HepG2 (cell line): ENCODE measurements around the gene SRSF1. TPM values are rescaled to one million over a fixed set of nuclear protein-coding genes. Genes with fewer than 3 reads are reported as not detected.

Experiments
- HCFC1 ChIP-seq: fragments of 150-350 bp; IDR thresholded peaks from 2 replicates; pipeline ENCODE4 v1.6.1; 2014; ENCODE audit warnings: low read depth, low read length
- HNF4A ChIP-seq: sonication (generic); formaldehyde crosslinking; IDR thresholded peaks from 2 replicates; pipeline ENCODE4 v1.4.0; 2020; ENCODE audit warnings: missing genetic modification reagents
- HNRNPUL1 ChIP-seq: fragments of 200-400 bp; formaldehyde crosslinking; IDR thresholded peaks from 2 replicates; pipeline ENCODE4 v1.6.1; 2017; ENCODE audit warnings: low read depth, mild to moderate bottlenecking, low read length, moderate library complexity
- JUNB ChIP-seq: sonication (generic); formaldehyde crosslinking; IDR thresholded peaks from 2 replicates; pipeline ENCODE4 v1.8.0; 2022; ENCODE audit warnings: missing genetic modification reagents, mild to moderate bottlenecking, borderline replicate concordance
- MIER3 ChIP-seq: IDR thresholded peaks from 2 replicates; pipeline ENCODE4 v1.6.1; 2016; ENCODE audit warnings: missing compliant biosample characterization, borderline replicate concordance
- MTA1 ChIP-seq: sonication (generic); formaldehyde crosslinking; IDR thresholded peaks from 2 replicates; pipeline ENCODE4 v1.4.0; 2020; ENCODE audit warnings: missing genetic modification reagents, mild to moderate bottlenecking, borderline replicate concordance
- NFE2L2 ChIP-seq: fragments of 150-350 bp; IDR thresholded peaks from 2 replicates; pipeline ENCODE4 v1.6.1; 2014; ENCODE audit warnings: low read length
- SMARCE1 ChIP-seq: fragments of 450-650 bp; IDR thresholded peaks from 2 replicates; pipeline ENCODE4 v1.6.1; 2017; ENCODE audit warnings: borderline replicate concordance
- ZNF317 ChIP-seq: sonication (generic); formaldehyde crosslinking; IDR thresholded peaks from 2 replicates; pipeline ENCODE4 v1.5.0; 2020; ENCODE audit warnings: mild to moderate bottlenecking, missing genetic modification reagents
- ZNF446 ChIP-seq: sonication (generic); formaldehyde crosslinking; IDR thresholded peaks from 2 replicates; pipeline ENCODE4 v1.5.0; 2020; ENCODE audit warnings: mild to moderate bottlenecking, missing genetic modification reagents
- ZNF605 ChIP-seq: sonication (generic); formaldehyde crosslinking; IDR thresholded peaks from 2 replicates; pipeline ENCODE4 v1.8.0; 2022; ENCODE audit warnings: mild to moderate bottlenecking, missing genetic modification reagents
- ZNF652 ChIP-seq: IDR thresholded peaks from 2 replicates; pipeline ENCODE4 v1.6.1; 2016; ENCODE audit warnings: low read depth, borderline replicate concordance
- ZNF781 ChIP-seq: sonication (generic); formaldehyde crosslinking; IDR thresholded peaks from 2 replicates; pipeline ENCODE4 v1.5.1; 2020; ENCODE audit warnings: borderline replicate concordance, mild to moderate bottlenecking, missing genetic modification reagents; ENCODE audit errors: not compliant biosample characterization
- ZNF816 ChIP-seq: sonication (generic); formaldehyde crosslinking; IDR thresholded peaks from 2 replicates; pipeline ENCODE4 v1.8.0; 2022; ENCODE audit warnings: missing genetic modification reagents, mild to moderate bottlenecking, borderline replicate concordance
- polyA plus RNA-seq, 8 experiments: library from polyadenylated mRNA; depleted of rRNA in 3 of 8; stranded (reverse) in 7 of 8; unstranded in 1 of 8; fragments of >200 nt; fragmentation: Illumina TruSeq in 4 of 8; extraction: Trizol in 4 of 8; gene quantifications; 2 replicates each; pipeline versions ENCODE4 v1.2.1 to v1.2.3, GENCODE V29; 2011 to 2016; ENCODE audit warnings: low read depth in 4 of 8, missing spikeins in 1 of 8, mixed read lengths in 1 of 8; ENCODE audit not compliant: insufficient read depth in 1 of 8
- total RNA-seq, 5 experiments: library from RNA; depleted of rRNA; stranded (reverse); fragments of >200 nt; fragmentation: Illumina TruSeq; extraction: Trizol; gene quantifications; 2 replicates each; pipeline ENCODE4 v1.2.3, GENCODE V29; 2016; ENCODE audit warnings: low read depth in 1 of 5
- TF ChIP-seq, protein P1 (sequence below): sonication (generic); formaldehyde crosslinking; IDR thresholded peaks from 2 replicates; pipeline ENCODE4 v1.4.0; 2020; ENCODE audit warnings: missing genetic modification reagents, borderline replicate concordance
- TF ChIP-seq, protein P2 (sequence below): sonication (generic); formaldehyde crosslinking; IDR thresholded peaks from 2 replicates; pipeline ENCODE4 v1.4.0; 2020; ENCODE audit warnings: mild to moderate bottlenecking, missing genetic modification reagents
- TF ChIP-seq, protein P3 (sequence below): sonication (generic); formaldehyde crosslinking; IDR thresholded peaks from 2 replicates; pipeline ENCODE4 v1.4.0; 2020; ENCODE audit warnings: mild to moderate bottlenecking, missing genetic modification reagents, borderline replicate concordance
- TF ChIP-seq, protein P4 (sequence below): sonication (generic); formaldehyde crosslinking; IDR thresholded peaks from 2 replicates; pipeline ENCODE4 v1.4.0; 2020; ENCODE audit warnings: missing genetic modification reagents

The SRSF1 gene
- total and polyA plus RNA-seq, 2 of the 13 experiments (the other 11 are each of a cell fraction or from before 2014, with no cell fraction given), result 142 to 445 TPM

DNA sequence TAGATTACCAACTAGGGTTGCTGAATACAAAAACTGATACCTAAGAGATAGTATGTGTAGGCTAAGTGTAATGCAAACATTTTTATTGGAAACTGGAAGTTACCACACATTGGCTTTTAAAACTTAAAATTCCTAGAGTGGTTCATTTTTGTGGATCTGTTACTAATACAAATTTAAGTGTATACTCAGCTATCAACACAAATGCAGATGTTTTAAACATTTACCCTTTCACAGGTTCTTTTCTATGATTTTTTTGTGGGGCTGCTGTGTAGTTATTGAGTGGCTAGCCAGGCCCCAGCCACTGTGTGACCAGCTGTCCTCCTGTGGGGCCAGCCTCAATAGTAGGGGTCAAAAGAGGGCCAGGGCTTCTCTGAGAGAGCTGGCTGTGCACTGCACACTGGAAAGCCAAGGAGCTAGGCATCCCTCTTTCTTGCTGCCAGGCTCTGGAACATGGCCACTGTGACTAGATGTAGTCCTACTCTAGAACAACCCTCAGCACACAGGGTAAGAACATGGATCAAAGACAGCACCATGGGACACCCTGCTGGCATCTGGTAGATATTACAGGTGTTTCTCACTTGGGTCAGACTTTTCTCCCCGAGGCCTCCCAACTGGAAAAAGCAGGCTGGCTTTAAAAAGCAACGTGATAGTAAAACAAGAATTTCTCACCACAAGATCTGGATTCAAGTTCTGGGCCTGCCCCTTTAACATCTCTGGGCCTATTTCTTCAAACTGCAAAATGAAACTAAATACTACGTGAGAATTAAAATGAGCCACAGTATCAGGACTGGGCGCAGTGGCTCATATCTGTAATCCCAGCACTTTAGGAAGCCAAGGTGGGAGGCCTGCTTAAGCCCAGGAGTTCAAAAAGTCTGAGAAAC is 11.7 kb downstream of the SRSF1 start (continued):
- TF ChIP-seq HCFC1, result no peak
- TF ChIP-seq ZNF317 (CRISPR knock-in tag), result no peak
- peak; percentile 5; the same call in 1 of the 2 replicates for TF ChIP-seq ZNF652 (CRISPR knock-in tag)
- TF ChIP-seq, protein P1, sequence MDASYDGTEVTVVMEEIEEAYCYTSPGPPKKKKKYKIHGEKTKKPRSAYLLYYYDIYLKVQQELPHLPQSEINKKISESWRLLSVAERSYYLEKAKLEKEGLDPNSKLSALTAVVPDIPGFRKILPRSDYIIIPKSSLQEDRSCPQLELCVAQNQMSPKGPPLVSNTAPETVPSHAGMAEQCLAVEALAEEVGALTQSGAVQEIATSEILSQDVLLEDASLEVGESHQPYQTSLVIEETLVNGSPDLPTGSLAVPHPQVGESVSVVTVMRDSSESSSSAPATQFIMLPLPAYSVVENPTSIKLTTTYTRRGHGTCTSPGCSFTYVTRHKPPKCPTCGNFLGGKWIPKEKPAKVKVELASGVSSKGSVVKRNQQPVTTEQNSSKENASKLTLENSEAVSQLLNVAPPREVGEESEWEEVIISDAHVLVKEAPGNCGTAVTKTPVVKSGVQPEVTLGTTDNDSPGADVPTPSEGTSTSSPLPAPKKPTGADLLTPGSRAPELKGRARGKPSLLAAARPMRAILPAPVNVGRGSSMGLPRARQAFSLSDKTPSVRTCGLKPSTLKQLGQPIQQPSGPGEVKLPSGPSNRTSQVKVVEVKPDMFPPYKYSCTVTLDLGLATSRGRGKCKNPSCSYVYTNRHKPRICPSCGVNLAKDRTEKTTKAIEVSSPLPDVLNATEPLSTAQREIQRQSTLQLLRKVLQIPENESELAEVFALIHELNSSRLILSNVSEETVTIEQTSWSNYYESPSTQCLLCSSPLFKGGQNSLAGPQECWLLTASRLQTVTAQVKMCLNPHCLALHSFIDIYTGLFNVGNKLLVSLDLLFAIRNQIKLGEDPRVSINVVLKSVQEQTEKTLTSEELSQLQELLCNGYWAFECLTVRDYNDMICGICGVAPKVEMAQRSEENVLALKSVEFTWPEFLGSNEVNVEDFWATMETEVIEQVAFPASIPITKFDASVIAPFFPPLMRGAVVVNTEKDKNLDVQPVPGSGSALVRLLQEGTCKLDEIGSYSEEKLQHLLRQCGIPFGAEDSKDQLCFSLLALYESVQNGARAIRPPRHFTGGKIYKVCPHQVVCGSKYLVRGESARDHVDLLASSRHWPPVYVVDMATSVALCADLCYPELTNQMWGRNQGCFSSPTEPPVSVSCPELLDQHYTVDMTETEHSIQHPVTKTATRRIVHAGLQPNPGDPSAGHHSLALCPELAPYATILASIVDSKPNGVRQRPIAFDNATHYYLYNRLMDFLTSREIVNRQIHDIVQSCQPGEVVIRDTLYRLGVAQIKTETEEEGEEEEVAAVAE (CRISPR knock-in tag), result no peak
- TF ChIP-seq, protein P2, sequence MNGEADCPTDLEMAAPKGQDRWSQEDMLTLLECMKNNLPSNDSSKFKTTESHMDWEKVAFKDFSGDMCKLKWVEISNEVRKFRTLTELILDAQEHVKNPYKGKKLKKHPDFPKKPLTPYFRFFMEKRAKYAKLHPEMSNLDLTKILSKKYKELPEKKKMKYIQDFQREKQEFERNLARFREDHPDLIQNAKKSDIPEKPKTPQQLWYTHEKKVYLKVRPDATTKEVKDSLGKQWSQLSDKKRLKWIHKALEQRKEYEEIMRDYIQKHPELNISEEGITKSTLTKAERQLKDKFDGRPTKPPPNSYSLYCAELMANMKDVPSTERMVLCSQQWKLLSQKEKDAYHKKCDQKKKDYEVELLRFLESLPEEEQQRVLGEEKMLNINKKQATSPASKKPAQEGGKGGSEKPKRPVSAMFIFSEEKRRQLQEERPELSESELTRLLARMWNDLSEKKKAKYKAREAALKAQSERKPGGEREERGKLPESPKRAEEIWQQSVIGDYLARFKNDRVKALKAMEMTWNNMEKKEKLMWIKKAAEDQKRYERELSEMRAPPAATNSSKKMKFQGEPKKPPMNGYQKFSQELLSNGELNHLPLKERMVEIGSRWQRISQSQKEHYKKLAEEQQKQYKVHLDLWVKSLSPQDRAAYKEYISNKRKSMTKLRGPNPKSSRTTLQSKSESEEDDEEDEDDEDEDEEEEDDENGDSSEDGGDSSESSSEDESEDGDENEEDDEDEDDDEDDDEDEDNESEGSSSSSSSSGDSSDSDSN, result 0 out of 2 replicates have a peak, but pooled peaks have one; percentile 25
- no peak for TF ChIP-seq SMARCE1
- no peak for TF ChIP-seq ZNF446 (CRISPR knock-in tag)
- no peak for TF ChIP-seq JUNB
- TF ChIP-seq NFE2L2, result no peak
- TF ChIP-seq, protein P3, sequence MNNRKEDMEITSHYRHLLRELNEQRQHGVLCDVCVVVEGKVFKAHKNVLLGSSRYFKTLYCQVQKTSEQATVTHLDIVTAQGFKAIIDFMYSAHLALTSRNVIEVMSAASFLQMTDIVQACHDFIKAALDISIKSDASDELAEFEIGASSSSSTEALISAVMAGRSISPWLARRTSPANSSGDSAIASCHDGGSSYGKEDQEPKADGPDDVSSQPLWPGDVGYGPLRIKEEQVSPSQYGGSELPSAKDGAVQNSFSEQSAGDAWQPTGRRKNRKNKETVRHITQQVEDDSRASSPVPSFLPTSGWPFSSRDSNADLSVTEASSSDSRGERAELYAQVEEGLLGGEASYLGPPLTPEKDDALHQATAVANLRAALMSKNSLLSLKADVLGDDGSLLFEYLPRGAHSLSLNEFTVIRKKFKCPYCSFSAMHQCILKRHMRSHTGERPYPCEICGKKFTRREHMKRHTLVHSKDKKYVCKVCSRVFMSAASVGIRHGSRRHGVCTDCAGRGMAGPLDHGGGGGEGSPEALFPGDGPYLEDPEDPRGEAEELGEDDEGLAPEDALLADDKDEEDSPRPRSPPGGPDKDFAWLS (CRISPR knock-in tag), result no peak; the same call in 1 of the 2 replicates
- no peak for TF ChIP-seq HNF4A (CRISPR knock-in tag)
- TF ChIP-seq MTA1 (CRISPR knock-in tag), result no peak
- TF ChIP-seq ZNF816, result no peak
- TF ChIP-seq, protein P4, sequence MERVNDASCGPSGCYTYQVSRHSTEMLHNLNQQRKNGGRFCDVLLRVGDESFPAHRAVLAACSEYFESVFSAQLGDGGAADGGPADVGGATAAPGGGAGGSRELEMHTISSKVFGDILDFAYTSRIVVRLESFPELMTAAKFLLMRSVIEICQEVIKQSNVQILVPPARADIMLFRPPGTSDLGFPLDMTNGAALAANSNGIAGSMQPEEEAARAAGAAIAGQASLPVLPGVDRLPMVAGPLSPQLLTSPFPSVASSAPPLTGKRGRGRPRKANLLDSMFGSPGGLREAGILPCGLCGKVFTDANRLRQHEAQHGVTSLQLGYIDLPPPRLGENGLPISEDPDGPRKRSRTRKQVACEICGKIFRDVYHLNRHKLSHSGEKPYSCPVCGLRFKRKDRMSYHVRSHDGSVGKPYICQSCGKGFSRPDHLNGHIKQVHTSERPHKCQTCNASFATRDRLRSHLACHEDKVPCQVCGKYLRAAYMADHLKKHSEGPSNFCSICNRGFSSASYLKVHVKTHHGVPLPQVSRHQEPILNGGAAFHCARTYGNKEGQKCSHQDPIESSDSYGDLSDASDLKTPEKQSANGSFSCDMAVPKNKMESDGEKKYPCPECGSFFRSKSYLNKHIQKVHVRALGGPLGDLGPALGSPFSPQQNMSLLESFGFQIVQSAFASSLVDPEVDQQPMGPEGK, result peak; percentile 21; the same call in 1 of the 2 replicates
- no peak for TF ChIP-seq HNRNPUL1
- TF ChIP-seq MIER3, result no peak; the same call in 1 of the 2 replicates
- TF ChIP-seq ZNF605, result no peak
- TF ChIP-seq ZNF781 (CRISPR knock-in tag), result peak; percentile 69
